Stimulated activated naive CD8-positive, alpha-beta T cell treated with anti-CD3 and anti-CD28 coated beads, Interleukin-15, amount 100 ng/mL, for 72 hours (primary cell): ENCODE measurements around the gene IZUMO1.
A peak's percentile ranks its signal among the peaks of the same experiment; 100 is the strongest.

Experiments used
- ATAC-seq: fragments of 150-1000 bp; cut with Tn5 transposase; 2 replicates; pipeline ENCODE4 v1.10.0; 2021; ENCODE audit warnings: mild to moderate bottlenecking, moderate library complexity
- DNase-seq, 2 donors: peaks; one replicate each; pipeline ENCODE4 v3.0.0; 2021 to 2022
- H3K27ac Mint-ChIP-seq, 2 donors: one replicate each; pipeline ENCODE4 v1.8.0; 2022; ENCODE audit warnings: mild to moderate bottlenecking in 2 of 2, mixed read lengths in 2 of 2, moderate library complexity in 2 of 2
- H3K27me3 Mint-ChIP-seq: one replicate; pipeline ENCODE4 v1.8.0; 2022; ENCODE audit warnings: mixed read lengths
- H3K4me1 Mint-ChIP-seq: one replicate; pipeline ENCODE4 v1.8.0; 2022; ENCODE audit warnings: mild to moderate bottlenecking, mixed read lengths
- H3K4me3 Mint-ChIP-seq, 2 donors: one replicate each; pipeline ENCODE4 v1.8.0; 2022; ENCODE audit warnings: mild to moderate bottlenecking in 2 of 2, mixed read lengths in 2 of 2, moderate library complexity in 1 of 2
- H3K9me3 Mint-ChIP-seq, 2 donors: one replicate each; pipeline ENCODE4 v1.8.0; 2022; ENCODE audit warnings: mixed read lengths in 2 of 2

The IZUMO1 gene

DNA sequence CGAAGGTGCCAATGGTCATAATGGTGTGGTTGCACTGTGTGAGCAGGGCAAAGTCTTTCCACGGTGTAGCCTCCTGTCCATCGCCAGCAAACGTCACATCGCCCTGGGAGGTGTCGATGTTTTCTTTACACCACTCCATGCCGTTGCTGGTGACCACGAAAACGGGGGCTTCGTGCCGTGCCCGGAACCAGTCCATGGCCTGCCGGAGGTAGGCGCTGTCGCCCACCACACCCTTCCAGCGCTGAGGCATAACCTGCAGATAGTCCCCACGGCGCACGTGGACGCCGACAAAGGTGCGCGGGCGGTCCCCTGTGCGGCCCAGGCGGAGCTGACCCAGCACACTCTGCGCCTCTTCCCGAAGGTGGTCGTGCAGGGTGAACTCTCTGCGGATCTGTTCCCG lies 3.6 kb upstream of the IZUMO1 start:
- Mint-ChIP-seq H3K4me3 (no peak overlapping the region), H3K27me3 (peaks cover 64% of the 10 kb centered on the region), H3K9me3 (no peaks in the 10 kb centered on the region), H3K27ac (no peak overlapping the region), H3K4me1 (peaks cover 38% of the 10 kb centered on the region)
- DNase-seq, result no peak
- ATAC-seq, result no peak

DNA sequence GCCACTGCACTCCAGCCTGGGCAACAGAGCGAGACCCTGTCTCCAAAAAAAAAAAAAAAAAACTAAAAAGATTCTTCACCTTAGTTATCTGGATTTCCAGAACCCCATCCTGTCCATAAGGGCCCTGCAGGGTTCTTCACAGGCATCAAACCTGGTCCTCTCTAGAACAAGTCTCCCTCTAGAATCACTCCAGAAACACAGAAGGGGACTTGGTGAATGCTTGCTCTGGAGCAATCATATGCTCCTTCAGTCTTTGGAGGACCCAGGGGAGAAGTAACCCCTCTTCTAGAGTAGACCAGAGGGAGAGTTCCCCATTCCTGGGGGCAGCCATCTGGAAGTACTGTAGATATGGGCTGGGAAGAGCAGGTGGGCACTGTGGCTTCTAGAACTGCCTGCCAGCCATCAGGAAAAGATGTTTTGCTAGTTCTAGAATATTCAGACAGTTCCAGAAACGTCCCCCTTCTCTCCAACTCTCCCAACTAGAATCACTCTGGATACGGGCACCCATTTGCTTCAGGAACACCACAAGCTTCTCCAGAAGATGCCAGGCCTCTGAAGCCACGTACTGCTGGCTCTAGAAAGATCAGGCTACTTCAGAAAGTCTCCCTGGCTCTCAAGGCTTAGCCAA lies 3.0 kb upstream of the IZUMO1 start:
- Mint-ChIP-seq H3K27ac (no peak overlapping the region), H3K4me1 (peaks cover 42% of the 10 kb centered on the region), H3K4me3 (no peak overlapping the region), H3K27me3 (peaks cover 61% of the 10 kb centered on the region), H3K9me3 (no peaks in the 10 kb centered on the region)
- ATAC-seq (no peak), DNase-seq (no peak)

DNA sequence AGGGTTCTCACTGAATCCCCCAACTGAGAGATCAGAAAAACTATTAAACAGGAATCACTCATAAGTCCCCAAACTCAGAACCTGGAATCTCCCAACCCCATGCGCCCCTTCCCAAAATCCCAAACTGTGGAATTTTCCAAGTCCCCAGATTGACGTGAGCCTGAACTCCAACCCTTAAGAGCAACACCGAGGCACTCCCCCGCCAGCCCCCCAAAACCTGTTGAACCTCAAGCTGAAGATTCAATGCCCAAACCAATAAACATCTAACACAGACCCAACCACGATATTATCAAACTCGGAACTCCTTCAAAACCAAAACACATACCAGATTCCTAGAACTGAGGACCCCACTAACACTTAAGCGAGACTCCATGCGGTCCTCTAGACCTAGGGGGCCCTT lies 599 bp downstream of the IZUMO1 start:
- Mint-ChIP-seq H3K27me3 (peaks cover 36% of the 10 kb centered on the region), H3K4me3 (peak overlapping the region in 1 of 2 donors; percentile 60), H3K4me1 (peaks cover 31% of the 10 kb centered on the region), H3K9me3 (no peaks in the 10 kb centered on the region), H3K27ac (no peak overlapping the region)
- ATAC-seq, result no peak
- DNase-seq, result no peak

DNA sequence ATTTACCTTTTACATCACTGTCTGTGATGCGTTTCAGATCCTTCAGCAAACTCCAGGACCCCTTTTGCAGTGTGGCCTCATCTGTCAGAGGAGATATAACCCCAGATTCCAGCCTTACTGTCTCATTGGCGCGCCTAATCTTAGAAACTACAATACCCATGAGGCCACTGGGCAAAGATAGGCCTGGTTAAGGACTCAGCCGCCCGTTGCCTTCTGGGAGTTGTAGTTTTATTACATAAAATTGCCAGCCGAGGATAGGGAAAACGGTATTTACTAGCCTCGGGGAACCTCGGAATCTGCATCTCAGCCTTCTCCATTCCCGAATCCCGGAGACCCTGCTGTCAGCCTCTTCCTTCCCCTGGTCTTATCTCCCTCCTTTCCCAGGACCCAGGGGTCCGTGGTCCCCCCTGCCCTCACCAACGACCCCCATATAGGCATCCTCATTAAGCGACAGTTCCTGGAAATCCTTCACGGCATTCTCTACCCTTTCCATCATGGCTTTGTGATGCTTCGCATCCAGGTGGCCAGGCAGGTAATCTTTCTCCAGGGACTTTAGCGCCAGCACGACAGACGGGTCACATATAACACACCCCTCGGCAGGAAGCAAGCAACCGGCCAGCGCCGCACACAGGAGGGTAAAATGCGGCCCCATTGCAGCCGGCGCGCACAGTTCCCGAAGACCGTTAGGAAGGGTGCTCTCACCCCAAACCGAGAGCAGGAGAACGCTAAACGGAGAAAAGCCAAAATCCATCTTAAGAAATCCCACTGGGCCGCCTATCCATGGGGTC lies 1.3 kb downstream of the IZUMO1 start:
- Mint-ChIP-seq H3K27me3 (peaks cover 36% of the 10 kb centered on the region), H3K4me1 (peaks cover 36% of the 10 kb centered on the region), H3K4me3 (peak overlapping the region; percentile 45 to 57), H3K27ac (no peak overlapping the region), H3K9me3 (no peaks in the 10 kb centered on the region)
- peak; percentile 46 to 49 for DNase-seq
- ATAC-seq, result peak; percentile 76

DNA sequence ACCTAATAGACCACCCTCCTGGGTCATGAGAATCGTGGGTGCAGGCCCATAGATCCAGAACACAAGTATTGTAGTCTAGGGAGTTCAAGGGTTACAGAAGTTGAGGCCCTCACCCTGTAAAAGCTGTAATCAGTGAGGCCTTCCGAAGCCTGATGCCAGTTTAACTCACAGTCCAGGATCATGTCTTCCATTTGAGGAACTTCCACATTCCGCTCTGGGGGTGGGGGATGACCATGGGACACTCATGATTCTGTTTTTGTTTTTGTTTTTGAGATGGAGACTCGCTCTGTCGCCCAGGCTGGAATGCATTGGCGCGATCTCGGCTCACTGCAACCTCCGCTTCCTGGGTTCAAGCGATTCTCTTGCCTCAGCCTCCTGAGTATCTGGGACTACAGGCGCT lies 4.6 kb downstream of the IZUMO1 start:
- H3K27ac Mint-ChIP-seq, result no peak overlapping the region
- peaks cover 44% of the 10 kb centered on the region for H3K27me3 Mint-ChIP-seq
- H3K4me3 Mint-ChIP-seq, result no peak overlapping the region
- no peaks in the 10 kb centered on the region for H3K9me3 Mint-ChIP-seq
- H3K4me1 Mint-ChIP-seq, result peaks cover 56% of the 10 kb centered on the region
- DNase-seq (no peak), ATAC-seq (no peak)

DNA sequence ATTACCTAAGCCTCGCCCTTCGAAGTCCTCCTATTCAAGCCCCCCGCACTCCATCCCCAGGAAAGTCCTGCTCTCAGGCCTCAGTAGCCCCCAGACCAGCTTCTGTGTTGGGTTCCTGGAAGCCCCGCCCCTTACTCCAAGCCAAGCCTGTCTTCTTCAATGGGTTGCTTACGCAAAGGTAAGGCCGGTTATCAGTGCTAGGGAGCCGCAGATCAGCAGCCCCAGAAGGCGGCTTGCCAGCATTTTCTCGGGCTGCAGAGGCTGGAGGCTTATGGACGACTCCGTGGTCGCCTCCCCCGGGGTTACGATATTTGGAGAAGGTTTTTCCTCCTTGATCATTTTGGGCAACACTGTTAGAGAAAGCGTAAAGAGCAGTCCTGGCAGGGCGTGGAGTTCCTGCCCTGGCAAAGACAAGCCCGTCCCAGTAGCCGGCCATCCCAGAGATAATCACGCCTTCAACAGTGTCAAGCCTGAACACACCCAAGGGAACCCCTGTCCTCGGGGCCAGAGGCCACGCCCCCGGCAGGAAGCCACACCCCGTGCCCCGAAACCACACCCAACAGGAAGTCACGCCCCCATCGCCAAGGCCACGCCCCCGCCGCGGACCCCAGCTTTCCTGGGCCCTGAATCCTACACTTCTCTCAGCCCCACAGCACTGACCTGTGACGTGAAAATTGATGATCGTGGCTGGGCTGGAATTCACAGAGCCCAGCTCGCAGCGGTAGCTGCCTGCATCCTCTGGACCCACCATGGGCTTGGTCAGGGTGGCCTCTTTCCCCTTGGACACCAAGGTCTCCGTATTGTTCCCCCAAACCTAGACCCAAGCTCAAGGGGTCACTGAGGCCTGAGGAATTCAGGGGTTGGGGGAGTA lies 5.3 kb downstream of the IZUMO1 start:
- no peak for ATAC-seq
- Mint-ChIP-seq H3K4me3 (peak overlapping the region in 1 of 2 donors; percentile 18), H3K27ac (no peak overlapping the region), H3K27me3 (peaks cover 41% of the 10 kb centered on the region), H3K9me3 (no peaks in the 10 kb centered on the region), H3K4me1 (peaks cover 50% of the 10 kb centered on the region)
- DNase-seq, result peak; percentile 49 to 58

DNA sequence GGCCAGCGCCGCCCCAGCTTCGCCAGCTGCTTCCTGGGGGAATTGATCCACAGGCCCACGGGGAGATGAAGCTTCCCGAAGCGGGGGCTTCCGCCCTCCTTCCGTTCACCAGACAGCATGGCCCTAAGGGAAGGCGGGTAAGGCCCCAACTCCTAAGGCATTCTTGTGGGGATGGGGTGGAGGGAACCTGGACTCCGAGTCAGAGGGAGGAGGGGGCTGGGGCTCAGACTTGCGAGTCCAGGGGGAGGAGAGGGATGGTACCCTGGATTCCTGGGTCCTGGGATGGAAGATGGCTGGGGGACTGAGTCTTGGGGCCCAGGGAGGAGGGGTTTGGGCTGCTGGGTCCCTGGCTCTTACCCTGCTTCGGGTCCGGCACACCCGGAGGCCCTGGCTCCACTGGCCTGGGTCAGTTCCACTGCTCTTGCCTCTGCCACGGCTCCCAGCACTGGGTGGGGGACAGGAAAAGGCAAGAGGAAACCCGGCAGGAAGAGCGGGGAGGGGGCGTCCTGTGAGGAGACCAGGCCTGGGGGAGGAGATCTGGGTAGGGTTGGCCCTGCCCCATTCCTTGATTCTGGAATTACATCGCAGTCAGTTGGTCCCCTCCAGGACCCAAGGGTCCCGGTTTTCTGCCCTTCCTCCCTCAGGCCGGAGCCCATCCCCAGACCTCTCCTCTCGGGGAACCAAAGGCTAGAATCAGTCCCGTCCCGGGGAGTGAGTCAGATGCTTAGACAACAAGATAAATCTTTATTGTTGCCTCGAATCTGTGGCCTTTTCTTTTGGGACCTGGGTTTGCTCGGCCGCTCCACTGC lies 6.3 kb downstream of the IZUMO1 start, which contains the start of gene RASIP1:
RASIP1 (minus strand) TSS at position 447 of the 809 bp plus-strand sequence; CDS start at position 119, 328 bp downstream.
- DNase-seq, result no peak
- no peak within 1 kb of the TSS for H3K27ac Mint-ChIP-seq
- ATAC-seq, result no peak
- no peaks in the 10 kb centered on the region for H3K9me3 Mint-ChIP-seq
- H3K27me3 Mint-ChIP-seq, result peaks cover 31% of the 10 kb centered on the region
- H3K4me3 Mint-ChIP-seq, result peak within 1 kb of the TSS; percentile 55 to 64
- peaks cover 40% of the 10 kb centered on the region for H3K4me1 Mint-ChIP-seq

DNA sequence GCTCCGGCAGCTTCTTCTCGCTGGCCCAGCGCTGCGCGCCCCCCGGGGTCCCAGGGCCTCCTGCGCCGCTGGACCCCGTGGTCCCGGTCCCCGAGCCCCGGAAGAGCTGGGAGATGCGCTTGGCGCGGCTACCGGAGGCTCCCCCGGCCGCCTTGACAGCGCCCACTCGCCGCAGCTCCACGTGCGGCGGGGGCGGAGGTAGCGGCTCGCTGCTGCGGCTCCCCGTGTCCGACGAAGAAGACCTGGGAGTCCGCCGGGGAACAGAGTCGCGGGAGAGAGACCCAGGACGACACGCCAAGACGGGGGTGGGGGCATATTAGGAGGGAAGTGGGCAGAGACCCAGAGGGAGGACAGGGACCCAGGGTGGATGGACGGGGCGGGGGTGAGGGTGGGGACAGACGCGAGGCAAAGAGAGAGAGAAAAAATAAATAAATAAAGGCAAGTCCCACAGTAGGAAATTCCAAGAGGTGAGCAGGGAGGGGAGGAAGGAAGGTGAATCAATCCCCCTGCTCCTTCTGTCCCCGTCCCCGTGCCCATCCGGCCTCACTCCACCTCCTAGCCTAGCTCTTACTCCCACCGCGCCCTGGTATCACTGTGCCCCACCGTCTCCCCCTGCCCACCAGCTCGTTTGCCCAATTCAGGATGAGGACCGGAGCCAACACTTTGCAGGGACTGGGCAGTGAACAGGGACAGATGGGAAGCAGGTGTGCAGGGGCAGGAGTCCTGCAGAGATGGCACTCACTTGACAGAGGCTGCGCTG lies 7.1 kb downstream of the IZUMO1 start:
- peaks cover 27% of the 10 kb centered on the region for H3K27me3 Mint-ChIP-seq
- peak overlapping the region; percentile 55 to 64 for H3K4me3 Mint-ChIP-seq
- no peak overlapping the region for H3K27ac Mint-ChIP-seq
- no peaks in the 10 kb centered on the region for H3K9me3 Mint-ChIP-seq
- ATAC-seq (peak; percentile 3), DNase-seq (no peak)
- peaks cover 36% of the 10 kb centered on the region for H3K4me1 Mint-ChIP-seq

DNA sequence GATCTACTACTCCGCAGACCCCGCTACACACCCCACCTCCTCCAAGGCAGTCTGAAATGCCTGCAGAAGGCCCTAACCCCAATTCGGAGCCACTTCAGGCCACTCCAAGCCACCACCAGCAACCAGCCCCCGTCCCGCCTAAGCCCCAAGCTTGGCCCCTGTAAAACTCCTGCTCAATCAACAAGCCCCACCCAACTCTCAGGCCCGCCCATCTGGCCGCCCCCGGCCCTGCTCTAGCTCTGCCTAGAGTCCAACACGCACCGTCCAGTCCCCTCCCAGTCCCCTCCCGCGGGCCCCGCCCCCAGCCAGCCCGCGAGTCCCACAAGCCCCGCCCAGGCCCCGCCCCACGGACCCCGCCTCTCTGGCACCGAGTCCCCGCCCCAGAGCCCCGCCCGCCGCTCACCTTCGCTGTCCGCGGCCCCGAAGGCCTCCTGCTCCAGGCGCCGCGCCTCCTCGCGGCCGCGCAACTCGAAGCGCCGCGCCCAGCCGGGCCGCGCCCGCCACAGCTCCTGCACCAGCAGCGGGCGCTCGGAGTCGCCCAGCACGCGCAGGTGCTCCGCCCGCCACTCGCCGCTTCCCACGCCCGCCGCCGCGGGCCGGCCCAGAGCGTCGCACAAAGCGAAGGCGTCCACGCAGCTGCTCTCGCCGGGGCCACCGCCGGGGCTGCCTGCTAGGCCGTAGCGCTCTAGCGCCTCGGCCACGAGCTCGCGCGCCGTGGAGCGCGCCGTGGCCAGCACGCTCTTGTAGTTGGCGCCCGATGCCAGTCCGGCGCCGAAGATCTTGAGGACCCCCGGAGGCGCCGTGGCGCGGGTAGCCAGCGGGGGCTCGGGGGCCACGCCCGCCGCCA lies 7.9 kb downstream of the IZUMO1 start:
- H3K27ac Mint-ChIP-seq, result no peak overlapping the region
- peaks cover 36% of the 10 kb centered on the region for H3K4me1 Mint-ChIP-seq
- no peaks in the 10 kb centered on the region for H3K9me3 Mint-ChIP-seq

DNA sequence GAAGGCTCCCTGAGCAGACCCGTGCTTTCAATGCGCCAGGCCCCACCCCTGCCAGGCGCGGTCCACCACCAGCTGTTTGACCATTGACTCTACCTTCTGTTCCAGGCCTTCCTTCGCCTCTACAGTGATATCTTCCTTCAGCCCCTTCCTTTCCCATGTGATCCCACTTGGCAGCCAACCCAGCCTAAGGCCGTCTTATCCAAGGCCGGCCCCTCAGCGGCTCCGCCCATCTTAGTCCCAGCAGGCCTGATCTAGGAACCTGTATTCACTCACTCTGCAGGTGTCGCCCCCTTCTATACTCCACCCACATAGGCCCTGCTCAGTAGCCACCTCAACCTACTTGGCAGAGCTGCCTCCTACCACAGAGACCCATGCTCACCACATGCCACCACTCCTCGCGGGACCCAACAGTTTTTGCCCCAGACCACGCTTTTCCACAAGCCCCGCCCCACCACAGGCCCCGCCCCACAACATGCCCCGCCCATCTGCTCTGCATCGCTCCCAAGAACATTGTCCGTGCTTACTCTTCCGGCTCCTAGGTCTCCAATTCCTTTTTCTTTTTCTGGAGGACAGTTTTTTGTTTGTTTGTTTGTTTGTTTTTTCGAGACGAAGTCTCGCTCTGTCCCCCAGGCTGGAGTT lies 9.2 kb downstream of the IZUMO1 start:
- no peak overlapping the region for H3K4me3 Mint-ChIP-seq
- H3K9me3 Mint-ChIP-seq, result no peaks in the 10 kb centered on the region
- no peak for DNase-seq
- no peak overlapping the region for H3K27ac Mint-ChIP-seq
- H3K27me3 Mint-ChIP-seq, result peaks cover 27% of the 10 kb centered on the region
- H3K4me1 Mint-ChIP-seq, result peaks cover 36% of the 10 kb centered on the region
- ATAC-seq, result no peak

More for the DNA sequence above, 7.9 kb downstream of the IZUMO1 start:
- ATAC-seq (peak; percentile 96), DNase-seq (peak; percentile 89 to 90)
- peaks cover 27% of the 10 kb centered on the region for H3K27me3 Mint-ChIP-seq
- H3K4me3 Mint-ChIP-seq, result peak overlapping the region; percentile 48 to 71

DNA sequence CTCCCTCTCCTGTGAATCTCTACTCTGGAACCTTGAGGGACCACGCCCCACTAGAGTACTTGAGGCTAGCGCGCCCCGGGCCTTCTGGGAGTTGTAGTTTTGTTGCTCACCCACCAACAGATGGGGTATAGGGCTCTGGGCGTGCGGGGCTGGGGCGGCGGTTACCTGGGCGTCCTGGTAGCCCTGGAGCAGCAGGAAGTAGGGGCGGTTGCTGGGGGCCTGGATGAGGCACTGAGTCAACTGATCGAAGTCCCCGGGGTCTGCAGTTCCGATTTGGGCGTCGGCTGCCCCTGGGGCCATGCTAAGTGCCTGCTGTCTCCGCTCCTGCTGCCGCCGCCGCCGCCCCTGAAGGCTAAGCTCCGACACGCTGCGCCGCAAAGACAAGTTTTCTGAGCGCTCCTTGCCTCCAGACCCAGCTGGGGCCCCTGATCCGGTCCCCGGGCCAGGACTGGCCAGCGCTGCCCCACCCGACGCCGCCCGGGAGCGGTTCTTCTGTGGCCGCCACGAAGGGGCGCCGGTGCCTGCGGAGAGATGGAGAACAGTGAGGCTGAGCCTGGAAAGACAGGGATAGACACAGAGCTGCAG lies 11.6 kb downstream of the IZUMO1 start:
- Mint-ChIP-seq H3K9me3 (no peaks in the 10 kb centered on the region), H3K27me3 (peaks cover 8% of the 10 kb centered on the region), H3K4me1 (peaks cover 20% of the 10 kb centered on the region), H3K27ac (no peak overlapping the region), H3K4me3 (no peak overlapping the region)
- ATAC-seq (no peak), DNase-seq (no peak)

DNA sequence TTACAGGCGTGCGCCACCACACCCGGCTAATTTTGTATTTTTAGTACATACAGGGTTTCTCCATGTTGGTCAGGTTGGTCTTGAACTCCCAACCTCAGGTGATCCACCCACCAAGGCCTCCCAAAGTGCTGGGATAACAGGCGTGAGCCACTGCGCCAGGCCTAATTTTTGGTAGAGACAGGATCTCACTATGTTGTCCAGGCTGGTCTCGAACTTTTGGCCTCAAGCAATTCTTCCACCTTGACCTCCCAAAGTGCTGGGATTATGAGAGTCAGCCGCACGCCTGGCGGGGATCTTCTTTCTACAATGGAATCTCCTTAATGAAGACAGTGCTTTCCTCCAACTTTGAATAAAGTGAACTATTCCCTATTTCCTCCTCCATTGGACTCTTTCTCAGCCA lies 12.1 kb downstream of the IZUMO1 start:
- H3K4me3 Mint-ChIP-seq, result no peak overlapping the region
- no peaks in the 10 kb centered on the region for H3K9me3 Mint-ChIP-seq
- no peak for ATAC-seq
- H3K27ac Mint-ChIP-seq, result no peak overlapping the region
- H3K27me3 Mint-ChIP-seq, result peaks cover 3% of the 10 kb centered on the region
- no peak for DNase-seq
- H3K4me1 Mint-ChIP-seq, result peaks cover 16% of the 10 kb centered on the region

DNA sequence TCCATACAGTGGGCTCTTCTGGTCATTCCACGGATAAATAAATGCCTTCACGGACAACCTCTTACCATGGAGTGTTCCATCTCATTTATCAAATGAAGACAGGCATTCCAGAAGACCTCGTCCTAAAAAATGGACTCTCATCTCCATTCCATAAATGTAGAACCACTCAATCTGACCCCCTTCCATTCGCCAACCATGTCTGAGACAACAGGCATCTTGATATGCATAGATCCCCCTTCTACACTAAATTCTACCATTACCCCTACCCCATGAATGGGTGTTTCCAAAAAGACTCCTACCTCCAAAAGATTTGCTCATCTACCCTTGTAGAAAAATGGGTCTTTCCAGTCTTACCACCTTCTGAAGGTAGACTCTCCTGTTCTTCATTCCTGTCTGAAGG lies 15.3 kb downstream of the IZUMO1 start:
- no peak for DNase-seq
- no peak overlapping the region for H3K27ac Mint-ChIP-seq
- ATAC-seq, result no peak
- peaks cover 8% of the 10 kb centered on the region in 2 donors for H3K9me3 Mint-ChIP-seq
- H3K27me3 Mint-ChIP-seq, result no peaks in the 10 kb centered on the region
- H3K4me3 Mint-ChIP-seq, result no peak overlapping the region
- H3K4me1 Mint-ChIP-seq, result peaks cover 6% of the 10 kb centered on the region
